GM13977 (cell line): ENCODE data around the gene ZFYVE21.

Experiments used
- DNase-seq: peaks from one replicate; pipeline ENCODE4 v3.0.0; 2012; ENCODE audit warnings: low spot score
- CTCF ChIP-seq: IDR thresholded peaks from 2 replicates; pipeline ENCODE4 v1.5.1; 2012; ENCODE audit warnings: mild to moderate bottlenecking, control low read depth; ENCODE audit not compliant: insufficient read depth; ENCODE audit errors: extremely low read depth, missing control alignments
- in situ Hi-C: fragments of 300-500 bp; cut with MboI; formaldehyde crosslinking; loops from one replicate; pipeline ENCODE4 v1.12.0; 2022; ENCODE audit warnings: low sequenced_read_pairs, low pct_unique_long_range_greater_than_20kb, mixed read lengths, inconsistent platforms; ENCODE audit not compliant: unreplicated experiment

ZFYVE21 gene

DNA sequence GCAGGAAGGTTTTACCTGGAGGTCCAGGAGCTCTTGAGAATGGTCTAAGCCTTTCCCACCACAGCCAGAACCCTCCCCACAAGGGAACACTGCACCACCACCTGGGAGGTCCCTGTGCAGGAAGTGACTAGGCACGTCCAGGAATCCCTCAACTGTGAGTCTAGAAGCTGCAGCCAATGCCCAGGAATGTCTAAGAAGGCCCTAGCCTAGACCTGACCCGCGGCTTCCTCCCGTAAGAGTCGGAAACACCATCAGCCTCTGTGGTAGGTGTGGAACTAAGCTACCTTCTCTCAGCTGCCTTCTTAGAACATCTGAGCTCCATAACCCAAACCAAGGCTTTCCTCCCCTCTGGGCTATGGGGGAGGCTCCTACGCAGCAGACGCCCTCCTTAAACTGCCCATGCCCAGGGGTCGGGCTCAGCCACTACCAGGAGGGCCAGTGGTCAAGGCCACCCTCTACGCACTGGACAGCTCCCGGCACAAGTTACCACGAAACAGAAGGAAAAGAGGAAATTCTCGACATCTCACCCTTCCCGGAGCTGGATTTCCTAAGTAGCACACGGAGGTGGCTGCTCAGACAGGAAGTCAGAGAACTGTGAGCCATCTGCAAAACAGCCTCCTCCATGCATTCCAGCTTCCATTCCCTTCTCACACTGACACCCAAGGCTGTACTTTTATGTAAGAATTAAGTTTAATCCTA is 25.5 kb downstream of the ZFYVE21 start:
- DNase-seq, result no peak
- no peak for TF ChIP-seq CTCF
- in situ Hi-C loops, result no loop called here

DNA sequence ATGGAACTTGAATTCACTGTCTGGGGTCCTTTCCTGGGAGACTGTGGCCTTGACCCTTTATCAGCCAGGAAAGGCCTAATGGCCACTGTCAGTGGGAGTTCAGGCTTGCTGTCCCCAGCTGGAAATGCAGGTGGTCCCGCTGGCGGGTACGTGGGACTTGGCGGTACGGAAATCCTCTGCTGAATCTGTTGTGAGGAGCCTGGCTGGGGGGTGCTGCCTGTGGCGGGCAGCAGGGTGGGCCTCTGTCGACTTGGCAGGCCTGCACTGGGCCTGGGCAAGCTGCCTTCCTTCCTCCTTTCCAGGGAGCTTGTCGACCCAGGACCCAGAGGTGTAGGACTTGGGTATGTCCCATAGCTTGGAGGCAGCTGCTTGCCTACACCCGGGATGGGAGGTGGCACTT is 26.3 kb downstream of the ZFYVE21 start:
- no peak for DNase-seq
- TF ChIP-seq CTCF, result no peak
- in situ Hi-C loops, result no loop called here

GRCh38 chr14:103742499-103743255 is 27.1 kb downstream of the ZFYVE21 start:
- in situ Hi-C loops, result no loop called here
- TF ChIP-seq CTCF, result no peak
- no peak for DNase-seq

DNA sequence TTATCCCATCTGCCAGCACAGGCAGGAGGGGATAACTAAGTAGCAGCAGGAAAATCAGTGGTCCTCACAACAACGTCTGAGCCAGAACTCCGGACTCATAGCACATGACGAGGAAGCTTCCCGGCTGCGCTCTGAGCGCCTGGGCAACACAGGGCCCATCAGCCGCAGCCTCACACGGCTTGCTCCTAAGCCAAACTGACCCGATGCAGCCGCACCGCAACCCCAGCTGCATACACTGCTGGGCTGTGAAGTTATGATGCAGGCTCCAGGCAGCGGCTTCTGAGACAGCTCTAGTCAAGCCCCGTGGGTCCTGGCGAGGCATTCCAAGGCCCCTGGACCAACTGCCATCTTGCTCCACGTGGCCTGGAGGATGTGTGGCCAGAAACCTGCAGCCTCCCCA is 28.1 kb downstream of the ZFYVE21 start:
- TF ChIP-seq CTCF, result no peak
- in situ Hi-C loops, result no loop called here
- no peak for DNase-seq

DNA sequence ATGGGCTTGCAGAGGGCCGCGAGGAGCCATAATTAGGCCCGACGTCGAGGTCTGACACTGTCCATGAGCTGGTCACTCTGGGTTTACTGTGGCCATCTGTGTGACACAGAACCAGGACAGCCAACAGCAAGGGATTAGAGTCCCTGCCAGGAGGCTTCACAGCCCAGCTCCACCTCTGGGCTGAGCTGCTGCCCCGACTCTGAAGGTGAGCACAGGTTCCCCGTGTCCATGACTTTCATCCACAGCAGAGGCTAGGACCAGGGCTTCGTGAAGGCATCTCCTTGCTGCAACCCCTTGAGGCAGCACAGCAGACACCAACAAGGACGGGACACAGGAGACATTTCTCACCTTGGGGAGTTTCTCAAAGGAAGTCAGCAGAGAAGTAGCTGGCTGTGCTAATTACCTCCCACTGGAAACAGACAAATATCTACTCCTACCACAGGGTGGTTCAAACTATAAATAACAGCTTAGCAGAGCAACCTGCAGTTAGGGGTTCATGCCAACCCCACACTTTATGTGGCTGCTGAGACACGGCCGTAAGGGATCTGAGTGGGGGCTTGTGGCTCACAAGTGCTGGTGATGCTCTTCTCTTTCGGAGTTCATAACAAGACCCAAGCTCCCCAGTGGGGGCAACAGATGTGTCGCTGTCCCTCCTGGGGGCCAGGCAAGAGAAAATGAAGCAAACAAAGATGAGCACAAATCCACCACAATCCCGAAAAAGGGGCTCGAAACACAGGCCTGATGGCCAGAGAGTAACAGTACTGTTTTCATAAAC is 29.2 kb downstream of the ZFYVE21 start:
- no peak for DNase-seq
- in situ Hi-C loops, result no loop called here
- TF ChIP-seq CTCF, result no peak

- in situ Hi-C loops, result no loop called here
- no peak for TF ChIP-seq CTCF
- DNase-seq, result no peak
Observed at GRCh38 chr14:103745424-103745823, 29.8 kb downstream of the ZFYVE21 start.
